ENCODE results near the gene PROSER3.
A peak's percentile ranks its signal among the peaks of the same experiment; 100 is the strongest.
"Not testable (repeated sequence)": the region's sequence is repeated elsewhere in the genome, so short reads cannot be mapped to it uniquely, and the experiment has no call there.

PROSER3 gene

GRCh38 chr19:35772362-35772761 lies 14.4 kb downstream of the PROSER3 start:
- H3K27me3 Mint-ChIP-seq; H3K27ac Mint-ChIP-seq; H3K9me3 Mint-ChIP-seq (ENCODE audit: low read depth); H3K4me1 Mint-ChIP-seq (ENCODE audit: low read depth); H3K4me3 Mint-ChIP-seq; H3K36me3 Mint-ChIP-seq: not testable (repeated sequence)

- no peak overlapping the region for H3K4me3 Mint-ChIP-seq
- H3K9me3 Mint-ChIP-seq (ENCODE audit: low read depth), result no peaks in the 10 kb centered on the region
- no peak overlapping the region for H3K27ac Mint-ChIP-seq
- no peaks in the 10 kb centered on the region for H3K36me3 Mint-ChIP-seq
- H3K27me3 Mint-ChIP-seq, result no peaks in the 10 kb centered on the region
- H3K4me1 Mint-ChIP-seq (ENCODE audit: low read depth), result peaks cover 7% of the 10 kb centered on the region
Measured at GRCh38 chr19:35773020-35773806, 15.2 kb downstream of the PROSER3 start.

GRCh38 chr19:35774274-35775045 lies 16.5 kb downstream of the PROSER3 start:
- H3K4me1 Mint-ChIP-seq (ENCODE audit: low read depth), result peaks cover 7% of the 10 kb centered on the region
- H3K27me3 Mint-ChIP-seq, result no peaks in the 10 kb centered on the region
- H3K36me3 Mint-ChIP-seq, result no peaks in the 10 kb centered on the region
- no peaks in the 10 kb centered on the region for H3K9me3 Mint-ChIP-seq (ENCODE audit: low read depth)
- no peak overlapping the region for H3K27ac Mint-ChIP-seq
- peak overlapping the region; percentile 83 for H3K4me3 Mint-ChIP-seq

GRCh38 chr19:35775046-35775297 lies 17.0 kb downstream of the PROSER3 start:
- peak overlapping the region; percentile 83 for H3K4me3 Mint-ChIP-seq
- H3K27ac Mint-ChIP-seq, result no peak overlapping the region
- peaks cover 7% of the 10 kb centered on the region for H3K4me1 Mint-ChIP-seq (ENCODE audit: low read depth)
- no peaks in the 10 kb centered on the region for H3K36me3 Mint-ChIP-seq
- no peaks in the 10 kb centered on the region for H3K27me3 Mint-ChIP-seq
- H3K9me3 Mint-ChIP-seq (ENCODE audit: low read depth), result no peaks in the 10 kb centered on the region

- Mint-ChIP-seq H3K27ac (no peak within 1 kb of the TSS), H3K4me3 (peak within 1 kb of the TSS; percentile 83), H3K36me3 (no peaks in the 10 kb centered on the region), H3K9me3 (ENCODE audit: low read depth) (no peaks in the 10 kb centered on the region), H3K27me3 (no peaks in the 10 kb centered on the region), H3K4me1 (ENCODE audit: low read depth) (peaks cover 7% of the 10 kb centered on the region)
Measured at GRCh38 chr19:35775298-35776101, 17.5 kb downstream of the PROSER3 start, which contains the start of gene ARHGAP33. ARHGAP33 (plus strand) TSS chr19:35775564; CDS start chr19:35775659, 95 bp downstream.

- no peaks in the 10 kb centered on the region for H3K36me3 Mint-ChIP-seq
- H3K4me3 Mint-ChIP-seq, result peak overlapping the region; percentile 77
- H3K4me1 Mint-ChIP-seq (ENCODE audit: low read depth), result peaks cover 7% of the 10 kb centered on the region
- no peaks in the 10 kb centered on the region for H3K9me3 Mint-ChIP-seq (ENCODE audit: low read depth)
- H3K27me3 Mint-ChIP-seq, result no peaks in the 10 kb centered on the region
- no peak overlapping the region for H3K27ac Mint-ChIP-seq
Measured at GRCh38 chr19:35776102-35776788, 18.3 kb downstream of the PROSER3 start.

GRCh38 chr19:35777086-35777841 lies 19.3 kb downstream of the PROSER3 start:
- H3K4me3 Mint-ChIP-seq, result peak overlapping the region; percentile 11
- peaks cover 7% of the 10 kb centered on the region for H3K4me1 Mint-ChIP-seq (ENCODE audit: low read depth)
- no peaks in the 10 kb centered on the region for H3K9me3 Mint-ChIP-seq (ENCODE audit: low read depth)
- no peaks in the 10 kb centered on the region for H3K27me3 Mint-ChIP-seq
- no peak overlapping the region for H3K27ac Mint-ChIP-seq
- no peaks in the 10 kb centered on the region for H3K36me3 Mint-ChIP-seq

GRCh38 chr19:35777961-35778360 lies 20.0 kb downstream of the PROSER3 start:
- Mint-ChIP-seq H3K27me3 (no peaks in the 10 kb centered on the region), H3K36me3 (no peaks in the 10 kb centered on the region), H3K9me3 (ENCODE audit: low read depth) (no peaks in the 10 kb centered on the region), H3K4me1 (ENCODE audit: low read depth) (peaks cover 7% of the 10 kb centered on the region), H3K4me3 (no peak overlapping the region), H3K27ac (no peak overlapping the region)

GRCh38 chr19:35779033-35779432 lies 21.1 kb downstream of the PROSER3 start:
- peaks cover 7% of the 10 kb centered on the region for H3K4me1 Mint-ChIP-seq (ENCODE audit: low read depth)
- H3K27ac Mint-ChIP-seq, result no peak overlapping the region
- no peak overlapping the region for H3K4me3 Mint-ChIP-seq

GRCh38 chr19:35780058-35780457 lies 22.1 kb downstream of the PROSER3 start:
- H3K9me3 Mint-ChIP-seq (ENCODE audit: low read depth), result no peaks in the 10 kb centered on the region
- no peak overlapping the region for H3K27ac Mint-ChIP-seq
- no peak overlapping the region for H3K4me3 Mint-ChIP-seq
- H3K27me3 Mint-ChIP-seq, result no peaks in the 10 kb centered on the region
- no peaks in the 10 kb centered on the region for H3K36me3 Mint-ChIP-seq
- H3K4me1 Mint-ChIP-seq (ENCODE audit: low read depth), result peaks cover 1% of the 10 kb centered on the region

More at GRCh38 chr19:35779033-35779432, 21.1 kb downstream of the PROSER3 start:
- Mint-ChIP-seq H3K36me3 (no peaks in the 10 kb centered on the region), H3K27me3 (no peaks in the 10 kb centered on the region), H3K9me3 (ENCODE audit: low read depth) (no peaks in the 10 kb centered on the region)

GRCh38 chr19:35780717-35781116 lies 22.7 kb downstream of the PROSER3 start:
- no peaks in the 10 kb centered on the region for H3K36me3 Mint-ChIP-seq
- no peak overlapping the region for H3K27ac Mint-ChIP-seq
- H3K4me3 Mint-ChIP-seq, result no peak overlapping the region
- no peaks in the 10 kb centered on the region for H3K9me3 Mint-ChIP-seq (ENCODE audit: low read depth)
- H3K27me3 Mint-ChIP-seq, result no peaks in the 10 kb centered on the region
- H3K4me1 Mint-ChIP-seq (ENCODE audit: low read depth), result no peaks in the 10 kb centered on the region

GRCh38 chr19:35781650-35782049 lies 23.7 kb downstream of the PROSER3 start:
- H3K4me1 Mint-ChIP-seq (ENCODE audit: low read depth), result no peaks in the 10 kb centered on the region
- H3K36me3 Mint-ChIP-seq, result no peaks in the 10 kb centered on the region
- no peaks in the 10 kb centered on the region for H3K9me3 Mint-ChIP-seq (ENCODE audit: low read depth)
- no peak overlapping the region for H3K27ac Mint-ChIP-seq
- no peak overlapping the region for H3K4me3 Mint-ChIP-seq
- no peaks in the 10 kb centered on the region for H3K27me3 Mint-ChIP-seq

- no peak overlapping the region for H3K4me3 Mint-ChIP-seq
- H3K27ac Mint-ChIP-seq, result no peak overlapping the region
- no peaks in the 10 kb centered on the region for H3K36me3 Mint-ChIP-seq
- H3K4me1 Mint-ChIP-seq (ENCODE audit: low read depth), result no peaks in the 10 kb centered on the region
- no peaks in the 10 kb centered on the region for H3K27me3 Mint-ChIP-seq
- H3K9me3 Mint-ChIP-seq (ENCODE audit: low read depth), result no peaks in the 10 kb centered on the region
Measured at GRCh38 chr19:35782589-35782988, 24.6 kb downstream of the PROSER3 start.

Data from activated naive CD8-positive, alpha-beta T cell (primary cell).